Neutrophil (primary cell): ENCODE measurements around the gene ENTPD1.

Experiments used
- H3K27ac ChIP-seq: fragments of 200-600 bp; sonication (generic); 2 replicates; pipeline ENCODE4 v1.5.1; 2016; ENCODE audit warnings: mild to moderate bottlenecking, moderate library complexity
- H3K27me3 ChIP-seq: fragments of 200-600 bp; sonication (generic); 2 replicates; pipeline ENCODE4 v1.6.0; 2016; ENCODE audit warnings: mild to moderate bottlenecking
- H3K36me3 ChIP-seq: fragments of 200-600 bp; sonication (generic); 2 replicates; pipeline ENCODE4 v1.5.1; 2017
- H3K4me1 ChIP-seq, 2 experiments: fragments of 200-600 bp in 1 of 2; sonication (generic) in 1 of 2; 1 replicate in 1 of 2; 2 replicates in 1 of 2; pipeline versions ENCODE4 v1.5.1 to v1.6.1; 2013 to 2016; ENCODE audit warnings: low read depth in 1 of 2, low read length in 1 of 2, mild to moderate bottlenecking in 1 of 2, moderate library complexity in 1 of 2; ENCODE audit not compliant: control insufficient read depth in 1 of 2, insufficient read depth in 1 of 2
- H3K4me3 ChIP-seq, 2 experiments: fragments of 200-600 bp in 1 of 2; sonication (generic) in 1 of 2; 1 replicate in 1 of 2; 2 replicates in 1 of 2; pipeline ENCODE4 v1.5.1; 2013 to 2016; ENCODE audit warnings: low read depth in 1 of 2, low read length in 1 of 2, mild to moderate bottlenecking in 1 of 2, moderate library complexity in 1 of 2
- H3K9me3 ChIP-seq: fragments of 200-600 bp; sonication (generic); 2 replicates; pipeline ENCODE4 v1.5.1; 2016
- CTCF ChIP-seq: fragments of 200-600 bp; sonication (generic); IDR thresholded peaks from 2 replicates; pipeline ENCODE4 v1.5.1; 2016; ENCODE audit warnings: antibody characterized with exemption

ENTPD1 gene

DNA sequence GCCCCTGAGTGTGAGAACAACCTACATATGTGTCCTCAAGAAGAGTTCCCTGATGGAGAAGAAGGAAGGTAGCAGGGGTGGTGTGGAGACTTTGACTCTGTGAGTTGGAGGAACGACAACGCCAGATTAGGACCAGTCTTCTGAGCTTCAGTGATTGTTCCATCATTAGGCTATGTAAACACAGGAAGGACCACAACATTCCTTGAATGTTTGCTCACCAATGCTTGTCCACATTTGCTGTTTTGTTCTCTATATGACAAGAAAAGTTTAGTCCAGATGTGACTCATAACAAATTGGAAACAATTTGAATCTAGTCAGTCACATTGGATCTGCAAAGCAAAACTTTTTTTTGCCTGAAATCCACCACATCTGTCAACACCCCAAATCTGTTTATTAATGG is 62.7 kb downstream of the ENTPD1 start:
- Histone ChIP-seq H3K27me3 (no peaks in the 10 kb centered on the region), H3K9me3 (no peaks in the 10 kb centered on the region), H3K36me3 (peaks cover 15% of the 10 kb centered on the region), H3K4me3 (no peak overlapping the region), H3K27ac (peak overlapping the region; percentile 90), H3K4me1 (peaks cover 52 to 75% of the 10 kb centered on the region in 2 experiments)
- TF ChIP-seq CTCF: no peak

- peak overlapping the region in 1 of 2 experiments; percentile 15 for H3K4me3 ChIP-seq
- peaks cover 48 to 72% of the 10 kb centered on the region in 2 experiments for H3K4me1 ChIP-seq
- H3K27ac ChIP-seq: peak overlapping the region; percentile 90
Observed at GRCh38 chr10:95819620-95820329, 63.8 kb downstream of the ENTPD1 start.

DNA sequence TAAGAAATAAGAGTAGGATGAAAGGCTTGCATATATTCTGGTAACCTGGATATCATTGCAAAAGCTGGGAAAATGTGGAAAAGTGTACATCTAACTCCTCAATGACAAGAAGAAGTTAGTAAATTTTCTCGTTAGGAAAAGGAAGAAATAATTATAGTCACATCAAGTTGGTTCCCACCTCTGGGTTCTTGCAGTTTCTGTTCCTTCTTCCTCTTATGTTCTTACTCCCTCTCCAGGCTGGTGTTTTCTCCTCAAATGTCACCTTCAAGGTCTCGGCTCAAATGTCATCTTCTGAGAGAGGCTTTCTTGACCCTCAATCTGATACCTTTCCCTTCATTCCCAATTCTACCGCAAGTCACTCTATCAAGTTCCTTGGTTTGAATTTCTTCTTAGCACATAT is 64.4 kb downstream of the ENTPD1 start:
- H3K27me3 ChIP-seq: no peaks in the 10 kb centered on the region
- no peak for TF ChIP-seq CTCF
- H3K36me3 ChIP-seq: peaks cover 26% of the 10 kb centered on the region
- H3K27ac ChIP-seq: peak overlapping the region; percentile 90
- H3K4me3 ChIP-seq: peak overlapping the region in 1 of 2 experiments; percentile 15
- H3K9me3 ChIP-seq: no peaks in the 10 kb centered on the region
- peaks cover 48 to 68% of the 10 kb centered on the region in 2 experiments for H3K4me1 ChIP-seq

More at GRCh38 chr10:95819620-95820329, 63.8 kb downstream of the ENTPD1 start:
- no peak for TF ChIP-seq CTCF
- peaks cover 21% of the 10 kb centered on the region for H3K36me3 ChIP-seq
- H3K9me3 ChIP-seq: no peaks in the 10 kb centered on the region
- H3K27me3 ChIP-seq: no peaks in the 10 kb centered on the region

DNA sequence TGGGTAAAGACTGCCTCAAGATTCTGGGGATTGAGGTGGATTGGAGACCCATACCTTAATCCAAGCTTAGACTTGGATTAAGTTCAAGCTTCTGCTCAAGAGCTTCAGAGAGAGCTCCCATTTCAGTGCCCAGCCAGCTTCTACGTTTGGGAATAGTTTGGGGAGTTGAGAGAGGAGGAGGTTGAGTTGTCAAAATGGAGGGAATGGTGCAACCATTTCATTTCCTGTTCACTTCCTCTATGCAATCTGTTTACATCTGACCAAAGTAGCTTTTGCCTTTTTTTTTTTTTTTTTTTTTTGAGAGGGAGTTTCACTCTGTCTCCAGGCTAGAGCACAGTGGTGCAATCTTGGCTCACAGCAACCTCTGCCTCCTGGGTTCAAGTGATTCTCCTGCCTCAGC is 65.8 kb downstream of the ENTPD1 start:
- Histone ChIP-seq H3K4me1 (peaks cover 48 to 68% of the 10 kb centered on the region in 2 experiments), H3K9me3 (no peaks in the 10 kb centered on the region), H3K36me3 (peaks cover 38% of the 10 kb centered on the region), H3K4me3 (peak overlapping the region; percentile 15 to 46), H3K27ac (peak overlapping the region; percentile 90), H3K27me3 (no peaks in the 10 kb centered on the region)
- TF ChIP-seq CTCF: no peak

- Histone ChIP-seq H3K4me1 (no peaks in the 10 kb centered on the region), H3K36me3 (peaks cover 65% of the 10 kb centered on the region), H3K4me3 (no peak overlapping the region), H3K9me3 (no peaks in the 10 kb centered on the region), H3K27me3 (no peaks in the 10 kb centered on the region), H3K27ac (no peak overlapping the region)
- no peak for TF ChIP-seq CTCF
Observed at GRCh38 chr10:95830044-95830443, 74.1 kb downstream of the ENTPD1 start.
